GM18499 (cell line): ENCODE measurements around the gene SLC22A24.
"Not testable (repeated sequence)": the region's sequence is repeated elsewhere in the genome, so short reads cannot be mapped to it uniquely, and the experiment has no call there.

ENCODE experiments used
- ATAC-seq: cut with Tn5 transposase; IDR thresholded peaks from one replicate; pipeline ENCODE4 v1.9.1; 2021; ENCODE audit warnings: moderate number of reproducible peaks; ENCODE audit not compliant: insufficient read depth, unreplicated experiment

The SLC22A24 gene

GRCh38 chr11:63144121-63144520, at the start of gene SLC22A24:
Gene SLC22A24 (minus strand): TSS chr11:63144221. CDS start chr11:63143779, 442 bp downstream.
- no peak for ATAC-seq

DNA sequence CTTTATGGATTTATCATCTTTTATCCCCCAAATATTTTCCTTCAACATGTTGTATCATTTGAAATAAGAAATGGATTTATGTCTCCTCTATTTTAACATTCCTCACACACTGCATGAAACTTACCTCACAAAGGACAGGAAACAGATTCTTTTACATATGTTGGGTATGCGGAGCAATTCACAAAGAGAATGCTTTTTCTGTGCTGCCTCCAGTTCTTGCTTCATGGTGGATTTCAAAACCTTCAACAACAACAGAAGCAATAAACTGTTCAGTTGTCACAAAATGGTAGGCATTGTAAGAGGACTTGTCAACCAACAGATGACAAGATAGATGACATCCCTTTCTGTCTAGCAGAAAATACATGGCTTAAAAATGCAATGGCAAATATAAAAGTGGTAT, 36.5 kb upstream of the SLC22A24 start:
- no peak for ATAC-seq

GRCh38 chr11:63179432-63180041, 35.5 kb upstream of the SLC22A24 start:
- ATAC-seq: no peak

DNA sequence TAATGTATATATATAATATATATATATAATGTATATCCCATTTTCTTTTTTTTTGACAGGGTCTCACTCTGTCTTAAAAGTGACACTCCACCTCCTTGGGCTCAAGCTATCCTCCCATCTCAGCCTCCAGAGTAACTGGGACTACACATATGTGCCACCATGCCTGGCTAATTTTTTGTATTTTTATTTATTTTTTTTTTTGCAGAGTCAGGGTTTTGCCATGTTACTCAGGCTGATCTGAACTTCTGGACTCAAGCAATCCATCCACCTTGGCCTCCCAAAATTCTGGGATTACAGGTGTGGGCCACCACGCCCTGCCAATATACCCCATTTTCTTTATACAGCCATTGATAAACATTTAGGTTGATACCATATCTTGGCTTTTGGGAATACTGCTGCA, 33.9 kb upstream of the SLC22A24 start:
- ATAC-seq: no peak

DNA sequence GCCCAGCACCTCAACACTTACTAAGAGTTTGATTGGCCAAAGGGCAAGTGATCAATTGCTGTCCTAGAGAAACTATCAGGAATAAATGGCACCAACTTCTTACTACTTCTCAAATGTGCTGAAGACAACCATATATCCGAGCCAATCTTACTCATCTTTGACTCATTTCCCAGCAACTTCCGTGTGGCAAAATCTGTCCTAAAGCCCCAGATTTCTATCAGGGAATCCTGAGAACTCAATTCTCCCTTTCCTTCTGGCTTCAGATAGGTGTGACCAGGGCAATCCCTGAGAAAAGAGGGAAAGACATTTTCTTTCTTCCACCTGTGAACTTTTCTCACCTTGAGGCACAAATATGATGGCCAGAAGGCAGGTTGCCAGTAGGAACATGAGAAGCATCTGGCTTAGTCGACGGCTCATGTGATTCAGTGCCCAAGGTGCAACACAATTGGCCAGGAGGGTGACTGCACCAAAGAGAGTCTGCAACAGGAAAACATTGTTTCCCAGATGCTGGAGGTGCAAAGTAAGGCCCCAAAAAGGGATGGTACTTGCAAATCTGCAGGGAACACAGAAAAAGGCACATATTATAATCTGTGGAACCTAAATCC, 21.8 kb upstream of the SLC22A24 start:
- ATAC-seq: no peak

GRCh38 chr11:63155794-63156193, 11.8 kb upstream of the SLC22A24 start:
- ATAC-seq: no peak

- no peak for ATAC-seq
Observed at GRCh38 chr11:63146581-63146980, 2.6 kb upstream of the SLC22A24 start.

DNA sequence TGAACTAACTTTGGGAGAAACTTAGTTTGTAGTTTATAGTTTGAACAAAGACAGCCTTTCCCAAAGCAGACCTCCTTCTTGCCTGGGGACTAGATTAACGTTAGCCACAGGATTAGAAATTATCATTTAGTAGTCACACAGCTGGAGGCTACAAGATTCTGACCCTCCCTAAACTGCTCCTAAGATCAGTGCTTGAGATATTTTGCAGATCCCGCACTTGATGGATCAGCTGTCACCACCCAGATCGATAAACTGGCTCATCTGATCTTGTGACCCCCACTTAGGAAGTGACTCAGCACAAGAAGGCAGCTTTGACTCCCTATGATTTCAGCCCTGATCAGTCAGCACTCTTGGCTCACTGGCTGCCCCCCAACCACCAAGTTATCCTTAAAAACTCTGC, 1.6 kb downstream of the SLC22A24 start:
- no peak for ATAC-seq

DNA sequence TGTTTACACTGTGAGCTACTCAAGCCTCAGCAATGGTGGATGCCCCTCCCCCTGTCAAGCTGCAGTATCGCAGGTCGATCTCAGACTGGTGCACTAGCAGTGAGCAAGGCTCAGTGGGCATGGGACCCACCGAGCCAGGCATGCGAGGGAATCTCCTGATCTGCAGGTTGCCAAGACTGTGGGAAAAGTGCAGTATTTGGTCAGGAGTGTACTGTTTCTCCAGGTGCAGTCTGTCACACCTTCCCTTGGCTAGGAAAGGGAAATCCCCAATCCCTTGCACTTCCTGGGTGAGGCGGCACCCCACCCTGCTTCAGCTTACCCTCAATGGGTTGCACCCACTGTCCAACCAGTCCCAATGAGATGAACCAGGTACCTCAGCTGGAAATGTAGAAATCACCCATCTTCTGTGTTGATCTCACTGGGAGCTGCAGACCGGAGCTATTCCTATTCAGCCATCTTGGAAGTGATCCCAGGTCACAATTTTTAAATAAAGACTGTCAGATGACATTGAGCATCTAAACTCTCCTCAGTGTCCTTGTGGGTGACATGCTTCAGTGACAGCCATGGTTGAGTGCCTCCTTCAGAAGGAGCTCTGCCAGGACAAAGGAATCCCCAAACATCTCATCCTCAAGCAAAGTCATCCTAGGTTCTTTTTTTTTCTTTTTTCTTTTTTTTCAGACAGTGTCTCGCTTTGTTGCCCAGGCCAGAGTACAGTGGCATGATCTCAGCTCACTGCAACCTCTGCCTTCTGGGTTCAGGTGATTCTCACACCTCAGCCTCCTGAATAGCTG, 10.8 kb downstream of the SLC22A24 start:
- no peak for ATAC-seq

DNA sequence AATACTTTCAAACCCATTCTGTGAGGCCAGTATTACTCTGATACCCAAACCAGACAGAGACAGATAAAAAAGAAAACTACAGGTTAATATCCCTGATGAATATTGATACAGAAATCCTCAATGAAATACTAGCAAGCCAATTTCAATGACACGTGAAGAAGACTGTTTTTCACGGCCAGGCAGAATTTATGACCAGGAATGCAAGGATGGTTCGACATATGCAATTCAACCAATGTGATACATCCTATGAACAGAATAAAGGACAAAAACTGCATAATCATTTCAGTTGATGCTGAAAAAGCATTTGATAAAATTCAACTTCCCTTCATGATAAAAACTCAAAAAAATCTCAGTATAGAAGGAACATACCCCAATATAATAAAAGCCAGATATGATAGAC, 44.5 kb downstream of the SLC22A24 start:
- no peak for ATAC-seq

DNA sequence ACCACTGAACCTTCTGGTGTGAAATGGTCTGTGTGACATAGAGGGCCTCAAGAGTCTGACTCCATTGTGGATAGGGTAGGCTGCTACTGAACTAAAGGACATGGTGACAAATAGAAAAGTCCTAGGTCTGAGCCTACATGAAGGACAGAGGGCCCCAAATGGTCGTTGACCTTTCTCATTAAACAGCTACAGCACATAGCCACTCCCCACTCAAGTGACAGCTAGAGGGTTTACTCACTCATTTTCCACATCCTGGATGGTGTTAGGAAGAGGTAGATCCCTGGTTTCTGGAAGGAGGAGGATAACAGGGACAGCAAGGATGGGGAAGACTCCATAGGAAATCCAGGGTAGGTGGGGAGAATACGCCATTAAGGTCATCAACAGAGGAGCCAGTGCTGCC, 63.3 kb downstream of the SLC22A24 start:
- ATAC-seq: no peak

DNA sequence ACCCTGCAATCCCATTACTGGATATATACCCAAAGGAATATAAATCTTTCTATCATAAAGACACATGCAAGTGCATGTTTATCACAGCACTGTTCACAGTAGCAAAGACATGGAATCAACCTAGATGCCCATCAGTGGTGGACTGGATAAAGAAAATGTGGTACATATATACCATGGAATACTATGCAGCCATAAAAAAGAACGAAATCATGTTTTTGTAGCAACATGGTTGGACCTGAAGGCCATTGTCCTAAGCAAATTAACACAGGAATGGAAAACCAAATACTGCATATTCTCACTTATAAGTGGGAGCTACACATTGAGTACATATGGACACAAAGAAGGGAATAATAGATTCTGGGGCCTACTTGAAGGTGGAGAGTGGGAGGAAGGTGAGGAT, 97.8 kb downstream of the SLC22A24 start:
- not testable (repeated sequence) for ATAC-seq

DNA sequence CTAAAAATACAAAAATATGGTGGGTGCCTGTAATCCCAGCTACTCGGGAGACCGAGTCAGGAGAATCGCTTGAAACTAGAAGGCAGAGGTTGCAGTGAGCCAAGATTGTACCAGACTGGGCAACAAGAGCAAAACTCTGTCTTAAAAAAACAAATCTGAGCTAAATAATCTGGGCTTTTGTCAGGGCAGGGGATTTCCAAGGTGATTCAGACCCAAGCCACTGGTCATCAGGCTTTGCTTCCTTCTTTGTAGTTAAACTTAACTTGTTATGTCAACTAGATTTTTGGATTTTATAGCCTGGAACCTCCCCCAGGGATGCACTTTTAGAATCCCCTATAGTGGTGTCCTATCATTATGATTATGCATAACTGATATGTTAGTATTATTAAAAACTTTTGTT, 101.4 kb downstream of the SLC22A24 start:
- no peak for ATAC-seq

DNA sequence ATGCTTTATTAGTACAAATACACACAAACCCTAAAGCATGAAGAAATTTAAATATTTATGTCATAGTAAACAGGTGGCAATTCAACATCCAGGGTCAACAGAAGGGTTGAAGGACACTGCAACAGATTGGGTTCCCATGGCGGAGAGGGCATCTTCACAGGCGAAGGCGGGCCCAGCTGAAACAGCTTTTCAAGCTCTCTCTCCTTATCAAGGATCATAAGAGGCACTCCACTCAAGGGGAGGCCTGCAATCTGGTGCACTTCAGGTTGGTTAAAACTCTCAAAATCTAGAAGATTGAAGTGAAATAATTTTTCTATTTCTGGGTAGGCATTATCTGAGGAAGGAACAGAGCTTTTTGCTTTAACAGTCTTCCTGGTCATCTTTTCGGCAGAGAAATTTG, 111.6 kb downstream of the SLC22A24 start:
- no peak for ATAC-seq
